ENCODE measurements around the gene SH3BP4. TPM values are rescaled to one million over a fixed set of nuclear protein-coding genes. Genes with fewer than 3 reads are reported as not detected.

The SH3BP4 gene
- polyA plus RNA-seq, 1 donor: 27.7 TPM

GRCh38 chr2:234966340-234966739 is 14.5 kb downstream of the SH3BP4 start:
- WGBS (ENCODE audit: insufficient coverage, low lambda C conversion rate): 92% methylated on average over 2 of the region's 6 CpGs
- DNase-seq: no peak
- H3K4me3 ChIP-seq (ENCODE audit: low read length): no peak overlapping the region
- no peaks in the 10 kb centered on the region for H3K27me3 ChIP-seq (ENCODE audit: control insufficient read depth, insufficient read depth, low read length)
- H3K9me3 ChIP-seq (ENCODE audit: control insufficient read depth, low read depth, low read length): no peaks in the 10 kb centered on the region
- no peak overlapping the region for H3K27ac ChIP-seq (ENCODE audit: low read length)
- no peaks in the 10 kb centered on the region for H3K4me1 ChIP-seq (ENCODE audit: control insufficient read depth, insufficient read depth, low read length)
- H3K36me3 ChIP-seq (ENCODE audit: control insufficient read depth, insufficient read depth, low read length): peaks cover 5% of the 10 kb centered on the region

GRCh38 chr2:234967201-234967869 is 15.5 kb downstream of the SH3BP4 start:
- Histone ChIP-seq H3K4me3 (ENCODE audit: low read length) (no peak overlapping the region), H3K9me3 (ENCODE audit: control insufficient read depth, low read depth, low read length) (no peaks in the 10 kb centered on the region), H3K36me3 (ENCODE audit: control insufficient read depth, insufficient read depth, low read length) (peaks cover 5% of the 10 kb centered on the region), H3K4me1 (ENCODE audit: control insufficient read depth, insufficient read depth, low read length) (no peaks in the 10 kb centered on the region), H3K27ac (ENCODE audit: low read length) (no peak overlapping the region), H3K27me3 (ENCODE audit: control insufficient read depth, insufficient read depth, low read length) (no peaks in the 10 kb centered on the region)
- no peak for DNase-seq
- no CpG with 5 or more reads among the region's 14 CpGs for WGBS (ENCODE audit: insufficient coverage, low lambda C conversion rate)

GRCh38 chr2:234967870-234968208 is 16.0 kb downstream of the SH3BP4 start:
- Histone ChIP-seq H3K27me3 (ENCODE audit: control insufficient read depth, insufficient read depth, low read length) (no peaks in the 10 kb centered on the region), H3K4me1 (ENCODE audit: control insufficient read depth, insufficient read depth, low read length) (no peaks in the 10 kb centered on the region), H3K9me3 (ENCODE audit: control insufficient read depth, low read depth, low read length) (no peaks in the 10 kb centered on the region), H3K4me3 (ENCODE audit: low read length) (no peak overlapping the region), H3K27ac (ENCODE audit: low read length) (no peak overlapping the region), H3K36me3 (ENCODE audit: control insufficient read depth, insufficient read depth, low read length) (peaks cover 5% of the 10 kb centered on the region)
- no CpG with 5 or more reads among the region's 5 CpGs for WGBS (ENCODE audit: insufficient coverage, low lambda C conversion rate)
- no peak for DNase-seq

GRCh38 chr2:234968631-234969305 is 17.0 kb downstream of the SH3BP4 start:
- Histone ChIP-seq H3K27ac (ENCODE audit: low read length) (no peak overlapping the region), H3K36me3 (ENCODE audit: control insufficient read depth, insufficient read depth, low read length) (peaks cover 5% of the 10 kb centered on the region), H3K4me3 (ENCODE audit: low read length) (no peak overlapping the region), H3K27me3 (ENCODE audit: control insufficient read depth, insufficient read depth, low read length) (no peaks in the 10 kb centered on the region), H3K4me1 (ENCODE audit: control insufficient read depth, insufficient read depth, low read length) (no peaks in the 10 kb centered on the region), H3K9me3 (ENCODE audit: control insufficient read depth, low read depth, low read length) (no peaks in the 10 kb centered on the region)
- 67% methylated on average over 3 of the region's 14 CpGs for WGBS (ENCODE audit: insufficient coverage, low lambda C conversion rate)
- DNase-seq: no peak

- no peak for DNase-seq
- Histone ChIP-seq H3K9me3 (ENCODE audit: control insufficient read depth, low read depth, low read length) (no peaks in the 10 kb centered on the region), H3K27me3 (ENCODE audit: control insufficient read depth, insufficient read depth, low read length) (no peaks in the 10 kb centered on the region), H3K4me3 (ENCODE audit: low read length) (no peak overlapping the region), H3K27ac (ENCODE audit: low read length) (no peak overlapping the region), H3K36me3 (ENCODE audit: control insufficient read depth, insufficient read depth, low read length) (peaks cover 5% of the 10 kb centered on the region), H3K4me1 (ENCODE audit: control insufficient read depth, insufficient read depth, low read length) (no peaks in the 10 kb centered on the region)
- WGBS (ENCODE audit: insufficient coverage, low lambda C conversion rate): no CpG with 5 or more reads among the region's 17 CpGs
Measured at GRCh38 chr2:234969306-234970098, 17.7 kb downstream of the SH3BP4 start.

GRCh38 chr2:234970099-234970440 is 18.3 kb downstream of the SH3BP4 start:
- no peak overlapping the region for H3K27ac ChIP-seq (ENCODE audit: low read length)
- WGBS (ENCODE audit: insufficient coverage, low lambda C conversion rate): 100% methylated on average over 3 of the region's 7 CpGs
- H3K36me3 ChIP-seq (ENCODE audit: control insufficient read depth, insufficient read depth, low read length): peaks cover 5% of the 10 kb centered on the region
- H3K4me3 ChIP-seq (ENCODE audit: low read length): no peak overlapping the region
- H3K27me3 ChIP-seq (ENCODE audit: control insufficient read depth, insufficient read depth, low read length): no peaks in the 10 kb centered on the region
- H3K9me3 ChIP-seq (ENCODE audit: control insufficient read depth, low read depth, low read length): no peaks in the 10 kb centered on the region
- no peaks in the 10 kb centered on the region for H3K4me1 ChIP-seq (ENCODE audit: control insufficient read depth, insufficient read depth, low read length)
- DNase-seq: no peak

- no peak for DNase-seq
- H3K9me3 ChIP-seq (ENCODE audit: control insufficient read depth, low read depth, low read length): no peaks in the 10 kb centered on the region
- H3K4me1 ChIP-seq (ENCODE audit: control insufficient read depth, insufficient read depth, low read length): no peaks in the 10 kb centered on the region
- no peak overlapping the region for H3K27ac ChIP-seq (ENCODE audit: low read length)
- no peaks in the 10 kb centered on the region for H3K27me3 ChIP-seq (ENCODE audit: control insufficient read depth, insufficient read depth, low read length)
- 60% methylated on average over 1 of the region's 13 CpGs for WGBS (ENCODE audit: insufficient coverage, low lambda C conversion rate)
- no peak overlapping the region for H3K4me3 ChIP-seq (ENCODE audit: low read length)
- H3K36me3 ChIP-seq (ENCODE audit: control insufficient read depth, insufficient read depth, low read length): peaks cover 5% of the 10 kb centered on the region
Measured at GRCh38 chr2:234970477-234970882, 18.7 kb downstream of the SH3BP4 start.

- Histone ChIP-seq H3K4me1 (ENCODE audit: control insufficient read depth, insufficient read depth, low read length) (peaks cover 6% of the 10 kb centered on the region), H3K36me3 (ENCODE audit: control insufficient read depth, insufficient read depth, low read length) (peaks cover 5% of the 10 kb centered on the region), H3K27me3 (ENCODE audit: control insufficient read depth, insufficient read depth, low read length) (no peaks in the 10 kb centered on the region), H3K27ac (ENCODE audit: low read length) (no peak overlapping the region), H3K9me3 (ENCODE audit: control insufficient read depth, low read depth, low read length) (no peaks in the 10 kb centered on the region), H3K4me3 (ENCODE audit: low read length) (no peak overlapping the region)
- WGBS (ENCODE audit: insufficient coverage, low lambda C conversion rate): 92% methylated on average over 4 of the region's 7 CpGs
- no peak for DNase-seq
Measured at GRCh38 chr2:234971496-234971895, 19.7 kb downstream of the SH3BP4 start.

- H3K9me3 ChIP-seq (ENCODE audit: control insufficient read depth, low read depth, low read length): no peaks in the 10 kb centered on the region
- no peak overlapping the region for H3K27ac ChIP-seq (ENCODE audit: low read length)
- no peak for DNase-seq
- H3K4me3 ChIP-seq (ENCODE audit: low read length): no peak overlapping the region
- H3K4me1 ChIP-seq (ENCODE audit: control insufficient read depth, insufficient read depth, low read length): peaks cover 13% of the 10 kb centered on the region
- no peaks in the 10 kb centered on the region for H3K27me3 ChIP-seq (ENCODE audit: control insufficient read depth, insufficient read depth, low read length)
- H3K36me3 ChIP-seq (ENCODE audit: control insufficient read depth, insufficient read depth, low read length): peaks cover 3% of the 10 kb centered on the region
- 86% methylated on average over 2 of the region's 8 CpGs for WGBS (ENCODE audit: insufficient coverage, low lambda C conversion rate)
Measured at GRCh38 chr2:234973008-234973407, 21.2 kb downstream of the SH3BP4 start.

- Histone ChIP-seq H3K27ac (ENCODE audit: low read length) (no peak overlapping the region), H3K9me3 (ENCODE audit: control insufficient read depth, low read depth, low read length) (peaks cover 3% of the 10 kb centered on the region), H3K4me1 (ENCODE audit: control insufficient read depth, insufficient read depth, low read length) (peaks cover 13% of the 10 kb centered on the region), H3K36me3 (ENCODE audit: control insufficient read depth, insufficient read depth, low read length) (peaks cover 8% of the 10 kb centered on the region), H3K27me3 (ENCODE audit: control insufficient read depth, insufficient read depth, low read length) (no peaks in the 10 kb centered on the region), H3K4me3 (ENCODE audit: low read length) (no peak overlapping the region)
- DNase-seq: no peak
- WGBS (ENCODE audit: insufficient coverage, low lambda C conversion rate): no CpG with 5 or more reads among the region's 30 CpGs
Measured at GRCh38 chr2:234974501-234975385, 22.9 kb downstream of the SH3BP4 start.
